GM21576 (cell line): ENCODE results near the gene ZDHHC1.
"Not testable (repeated sequence)": the region's sequence is repeated elsewhere in the genome, so short reads cannot be mapped to it uniquely, and the experiment has no call there.

Source experiments
- ATAC-seq: cut with Tn5 transposase; IDR thresholded peaks from one replicate; pipeline ENCODE4 v1.9.1; 2021; ENCODE audit warnings: mild to moderate bottlenecking, moderate library complexity; ENCODE audit not compliant: unreplicated experiment

The ZDHHC1 gene

DNA sequence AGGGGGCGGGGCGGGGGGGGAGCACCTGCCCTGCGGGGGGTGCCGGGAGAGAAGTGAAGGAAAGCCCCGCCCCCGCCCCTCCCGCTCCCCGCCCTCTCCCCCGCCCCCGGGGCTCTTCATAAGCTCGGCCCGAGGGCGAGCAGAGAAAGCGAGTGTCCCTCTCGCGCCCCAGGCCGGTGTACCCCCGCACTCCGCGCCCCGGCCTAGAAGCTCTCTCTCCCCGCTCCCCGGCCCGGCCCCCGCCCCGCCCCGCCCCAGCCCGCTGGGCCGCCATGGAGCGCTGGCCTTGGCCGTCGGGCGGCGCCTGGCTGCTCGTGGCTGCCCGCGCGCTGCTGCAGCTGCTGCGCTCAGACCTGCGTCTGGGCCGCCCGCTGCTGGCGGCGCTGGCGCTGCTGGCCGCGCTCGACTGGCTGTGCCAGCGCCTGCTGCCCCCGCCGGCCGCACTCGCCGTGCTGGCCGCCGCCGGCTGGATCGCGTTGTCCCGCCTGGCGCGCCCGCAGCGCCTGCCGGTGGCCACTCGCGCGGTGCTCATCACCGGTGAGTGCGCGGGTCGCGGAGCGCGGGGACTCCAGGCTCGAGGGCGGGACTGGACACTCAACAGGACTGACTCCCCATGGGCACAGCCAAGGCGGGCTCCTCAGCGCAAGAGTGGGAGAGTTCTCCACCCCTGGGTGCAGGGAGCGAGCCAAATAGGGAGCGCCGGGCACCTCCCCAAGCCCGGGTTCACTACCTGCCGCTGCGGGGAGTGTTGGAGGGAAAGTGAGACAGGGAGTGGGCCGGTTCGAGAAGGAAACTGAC is 14.9 kb upstream of the ZDHHC1 start, which contains the start of gene HSD11B2:
TSS of gene HSD11B2 (plus strand) at position 145 of the 798 bp plus-strand sequence. CDS start at position 273, 128 bp downstream.
- no peak for ATAC-seq

- no peak for ATAC-seq
Measured at GRCh38 chr16:67430504-67430976, 14.3 kb upstream of the ZDHHC1 start.

GRCh38 chr16:67429799-67430503 is 13.7 kb upstream of the ZDHHC1 start:
- no peak for ATAC-seq

- no peak for ATAC-seq
Measured at GRCh38 chr16:67429053-67429798, 12.9 kb upstream of the ZDHHC1 start.

DNA sequence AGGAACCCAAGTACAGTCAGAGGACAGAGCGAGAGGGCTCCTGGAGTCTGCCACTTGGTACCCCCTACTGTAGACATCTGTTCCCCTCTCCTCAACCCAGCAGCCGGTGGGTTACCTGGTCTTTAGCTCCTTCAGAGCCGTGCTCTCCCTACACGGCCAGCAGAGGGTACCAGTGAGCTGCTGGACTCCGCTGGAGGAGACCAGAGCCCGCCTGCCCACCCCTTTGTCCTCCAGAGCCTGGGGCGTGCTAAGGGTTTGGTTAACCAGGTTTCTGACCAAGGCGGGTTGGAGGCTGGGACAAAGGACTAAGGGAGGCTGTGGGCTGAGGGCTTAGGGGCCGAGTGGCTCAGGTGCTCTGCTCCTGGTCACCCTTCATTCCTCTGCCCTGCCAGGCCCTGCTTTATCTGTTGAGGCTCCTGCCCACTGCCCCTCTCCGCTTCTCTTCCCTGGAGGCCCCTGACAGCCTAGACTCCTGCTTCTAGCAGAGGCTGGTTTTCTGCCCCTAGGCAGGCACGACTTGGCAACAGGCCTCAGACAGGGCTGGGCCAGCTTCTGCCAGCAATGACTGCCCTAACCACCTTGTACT is 12.0 kb upstream of the ZDHHC1 start:
- ATAC-seq: no peak

- ATAC-seq: no peak
Measured at GRCh38 chr16:67426950-67427349, 10.7 kb upstream of the ZDHHC1 start.

GRCh38 chr16:67426022-67426421 is 9.7 kb upstream of the ZDHHC1 start:
- ATAC-seq: no peak

DNA sequence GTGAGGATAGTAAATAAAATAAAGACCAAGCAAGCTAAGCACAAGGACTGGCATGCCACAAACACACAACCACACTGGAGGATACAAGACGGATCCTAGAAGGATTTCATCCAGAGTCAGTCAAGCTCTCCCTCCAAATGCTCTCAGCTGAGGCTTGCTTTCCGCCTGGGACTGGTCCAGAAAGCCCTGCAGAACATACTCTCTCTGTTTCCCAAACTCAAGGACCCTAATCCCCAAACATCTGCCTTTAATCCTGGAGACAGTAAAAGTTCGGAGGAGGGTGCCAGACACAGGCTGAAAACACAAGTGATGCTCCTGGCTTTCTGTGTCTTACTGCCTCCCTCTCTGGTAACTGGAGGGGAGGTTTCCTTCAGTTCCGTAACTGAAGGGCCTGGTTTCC is 9.3 kb upstream of the ZDHHC1 start:
- no peak for ATAC-seq

DNA sequence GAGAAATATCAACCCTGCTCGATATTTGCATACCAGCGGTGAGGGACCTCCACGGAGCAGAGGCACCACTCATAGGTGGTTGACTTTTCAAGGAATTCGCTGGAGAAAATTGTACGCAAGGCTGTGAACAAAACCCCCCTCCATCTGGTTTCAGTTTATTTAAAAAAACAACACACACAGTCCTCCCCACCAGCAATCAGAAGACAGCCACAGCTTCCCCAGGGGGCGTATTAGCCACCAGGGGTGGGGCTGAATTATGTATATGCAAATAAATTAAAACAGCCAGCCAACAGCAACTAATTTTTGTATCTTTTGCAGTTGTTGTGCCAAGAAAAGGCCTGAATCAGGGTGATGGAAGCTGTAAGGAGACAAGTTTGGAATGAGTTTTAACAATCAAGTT is 8.8 kb upstream of the ZDHHC1 start:
- no peak for ATAC-seq

DNA sequence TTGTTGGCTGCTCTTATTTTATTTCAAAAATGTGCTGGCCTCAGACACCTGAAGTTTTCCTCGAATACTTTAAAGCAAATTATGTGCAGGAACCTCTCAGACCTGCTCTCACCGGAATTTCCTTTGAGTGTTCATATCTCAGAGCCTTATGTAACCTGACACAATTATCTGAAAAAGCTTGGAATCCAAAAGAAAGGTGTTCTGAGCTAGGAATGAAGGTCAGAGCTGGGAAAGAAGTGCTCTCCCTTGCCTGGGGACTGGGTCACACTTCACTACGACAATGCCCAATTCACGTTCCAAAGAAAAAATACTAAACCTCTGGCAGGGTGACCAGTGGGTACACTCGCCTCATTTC is 8.0 kb upstream of the ZDHHC1 start:
- no peak for ATAC-seq

GRCh38 chr16:67423611-67424260 is 7.5 kb upstream of the ZDHHC1 start:
- ATAC-seq: no peak

- no peak for ATAC-seq
Measured at GRCh38 chr16:67423015-67423414, 6.7 kb upstream of the ZDHHC1 start.

DNA sequence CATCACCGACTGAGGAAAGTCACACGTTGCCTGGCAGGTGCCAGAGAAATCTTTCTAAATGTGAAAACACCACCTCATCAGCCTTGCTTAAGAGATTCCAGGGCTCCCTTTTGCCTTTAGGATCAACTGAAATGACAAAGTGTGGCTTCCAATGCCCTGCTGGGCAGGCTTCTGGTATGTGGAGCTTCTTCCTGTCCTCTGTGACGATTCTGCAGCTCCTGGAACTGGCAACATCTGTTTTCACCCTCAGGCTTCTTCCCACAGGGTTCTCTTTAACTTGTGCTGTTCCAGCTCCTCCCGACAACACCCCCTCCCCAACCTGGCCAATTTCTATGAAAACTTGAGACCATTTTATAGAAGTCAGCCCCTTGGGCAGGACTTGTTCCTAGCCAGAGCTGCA is 4.8 kb upstream of the ZDHHC1 start:
- no peak for ATAC-seq

- no peak for ATAC-seq
Measured at GRCh38 chr16:67419931-67420330, 3.7 kb upstream of the ZDHHC1 start.

DNA sequence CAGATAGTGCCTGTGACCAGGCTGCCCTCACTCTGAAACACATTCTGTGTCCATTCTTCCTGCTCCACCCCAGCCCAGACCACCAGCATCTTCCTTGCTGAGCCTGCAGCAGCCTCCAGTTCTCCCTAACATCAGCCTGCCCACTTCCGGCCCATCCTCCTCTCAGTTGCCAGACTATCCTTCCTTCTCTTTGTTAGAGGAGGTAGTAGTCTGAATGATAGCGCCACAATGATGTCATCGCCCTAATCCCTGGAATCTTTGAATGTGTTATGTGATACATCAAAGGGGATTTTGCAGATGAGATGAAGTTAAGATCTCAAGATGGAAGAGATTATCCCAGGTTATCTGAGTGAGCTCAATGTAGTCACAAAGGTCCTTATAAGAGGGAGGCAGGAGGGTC is 3.2 kb upstream of the ZDHHC1 start:
- no peak for ATAC-seq

- no peak for ATAC-seq
Measured at GRCh38 chr16:67417333-67418061, 1.2 kb upstream of the ZDHHC1 start.

- not testable (repeated sequence) for ATAC-seq
Measured at GRCh38 chr16:67415421-67415820, 856 bp downstream of the ZDHHC1 start.

- ATAC-seq: no peak
Measured at GRCh38 chr16:67413978-67414911, 2.0 kb downstream of the ZDHHC1 start.

DNA sequence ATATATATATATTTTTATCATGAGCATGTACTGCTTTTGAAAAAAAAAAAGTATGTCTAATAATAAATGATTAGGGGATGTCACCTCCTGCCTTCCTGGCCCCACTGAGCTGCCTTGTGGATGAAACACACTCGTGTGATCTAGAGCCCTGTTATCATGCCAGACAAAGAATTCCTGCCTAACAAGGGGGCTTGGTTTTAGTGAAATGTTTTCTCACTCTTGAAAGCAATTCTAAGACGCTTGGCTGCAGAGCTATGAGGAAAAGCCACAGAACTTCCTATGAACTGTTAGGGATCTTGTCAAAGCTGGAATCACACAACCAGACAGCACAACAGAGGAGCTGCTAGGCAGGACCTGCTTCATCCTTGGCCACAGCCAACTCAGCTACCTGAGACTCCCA is 4.0 kb downstream of the ZDHHC1 start:
- no peak for ATAC-seq
